ENCODE measurements around the gene ATXN2L. TPM values are rescaled to one million over a fixed set of nuclear protein-coding genes. Genes with fewer than 3 reads are reported as not detected.

The ATXN2L gene
- total and polyA plus RNA-seq, 2 of the 13 experiments (the other 11 are each of a cell fraction or from before 2014, with no cell fraction given) = 40.8 to 55.1 TPM

DNA sequence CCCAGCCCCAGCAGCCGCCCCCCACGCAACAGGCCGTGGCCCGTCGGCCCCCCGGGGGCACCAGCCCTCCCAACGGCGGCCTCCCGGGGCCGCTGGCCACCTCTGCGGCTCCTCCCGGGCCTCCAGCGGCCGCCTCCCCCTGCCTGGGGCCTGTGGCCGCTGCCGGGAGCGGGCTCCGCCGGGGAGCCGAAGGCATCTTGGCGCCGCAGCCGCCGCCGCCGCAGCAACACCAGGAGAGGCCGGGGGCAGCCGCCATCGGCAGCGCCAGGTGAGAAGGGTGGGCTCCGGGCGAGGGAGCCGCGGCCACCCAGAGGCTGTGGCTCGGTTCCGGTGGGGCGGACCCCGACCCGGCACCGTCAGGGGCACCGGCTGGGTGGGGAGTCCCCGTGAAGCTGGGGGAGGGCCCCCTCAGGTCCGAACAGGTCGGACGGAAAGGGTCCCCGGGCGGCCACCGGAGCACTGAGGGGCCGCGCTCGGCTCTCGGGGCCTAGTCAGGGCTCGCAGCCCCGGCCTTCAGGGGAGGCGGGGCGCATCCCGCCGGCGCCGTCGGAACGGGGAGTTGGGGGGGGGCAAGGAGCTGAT, 583 bp downstream of the ATXN2L start (continued):
- TF ChIP-seq ZNF775 (CRISPR knock-in tag; IDR thresholded peaks at IDR 0.05; ENCODE audit: borderline replicate concordance) (no peak), MBNL3 (CRISPR knock-in tag; conservative IDR thresholded peaks at IDR 0.05) (no peak), MBD4 (IDR thresholded peaks at IDR 0.05; ENCODE audit: borderline replicate concordance, low read length) (no peak), ZFX (CRISPR knock-in tag; IDR thresholded peaks at IDR 0.05; ENCODE audit: low read depth) (peak; percentile 81), ARNTL (CRISPR knock-in tag; IDR thresholded peaks at IDR 0.05) (0 out of 2 replicates have a peak, but pooled peaks have one; percentile 76), NFE2 (CRISPR knock-in tag; IDR thresholded peaks at IDR 0.05) (no peak), GZF1 (CRISPR knock-in tag; IDR thresholded peaks at IDR 0.05) (peak; percentile 49; the same call in 1 of the 2 replicates), ZNF138 (CRISPR knock-in tag; IDR thresholded peaks at IDR 0.05; ENCODE audit: low read depth) (peak; percentile 54), DPF2 (CRISPR knock-in tag; IDR thresholded peaks at IDR 0.05; ENCODE audit: borderline replicate concordance, low read depth) (no peak), MAFG (CRISPR knock-in tag; IDR thresholded peaks at IDR 0.05) (no peak), ZNF839 (CRISPR knock-in tag; IDR thresholded peaks at IDR 0.05; ENCODE audit: borderline replicate concordance) (no peak), ZNF746 (CRISPR knock-in tag; IDR thresholded peaks at IDR 0.05) (0 out of 2 replicates have a peak, but pooled peaks have one; percentile 66)
- TF ChIP-seq, protein P1, sequence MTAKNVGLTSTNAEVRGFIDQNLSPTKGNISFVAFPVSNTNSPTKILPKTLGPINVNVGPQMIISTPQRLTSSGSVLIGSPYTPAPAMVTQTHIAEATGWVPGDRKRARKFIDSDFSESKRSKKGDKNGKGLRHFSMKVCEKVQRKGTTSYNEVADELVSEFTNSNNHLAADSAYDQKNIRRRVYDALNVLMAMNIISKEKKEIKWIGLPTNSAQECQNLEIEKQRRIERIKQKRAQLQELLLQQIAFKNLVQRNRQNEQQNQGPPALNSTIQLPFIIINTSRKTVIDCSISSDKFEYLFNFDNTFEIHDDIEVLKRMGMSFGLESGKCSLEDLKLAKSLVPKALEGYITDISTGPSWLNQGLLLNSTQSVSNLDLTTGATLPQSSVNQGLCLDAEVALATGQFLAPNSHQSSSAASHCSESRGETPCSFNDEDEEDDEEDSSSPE (CRISPR knock-in tag; IDR thresholded peaks at IDR 0.05) = no peak
- TF ChIP-seq, protein P2, sequence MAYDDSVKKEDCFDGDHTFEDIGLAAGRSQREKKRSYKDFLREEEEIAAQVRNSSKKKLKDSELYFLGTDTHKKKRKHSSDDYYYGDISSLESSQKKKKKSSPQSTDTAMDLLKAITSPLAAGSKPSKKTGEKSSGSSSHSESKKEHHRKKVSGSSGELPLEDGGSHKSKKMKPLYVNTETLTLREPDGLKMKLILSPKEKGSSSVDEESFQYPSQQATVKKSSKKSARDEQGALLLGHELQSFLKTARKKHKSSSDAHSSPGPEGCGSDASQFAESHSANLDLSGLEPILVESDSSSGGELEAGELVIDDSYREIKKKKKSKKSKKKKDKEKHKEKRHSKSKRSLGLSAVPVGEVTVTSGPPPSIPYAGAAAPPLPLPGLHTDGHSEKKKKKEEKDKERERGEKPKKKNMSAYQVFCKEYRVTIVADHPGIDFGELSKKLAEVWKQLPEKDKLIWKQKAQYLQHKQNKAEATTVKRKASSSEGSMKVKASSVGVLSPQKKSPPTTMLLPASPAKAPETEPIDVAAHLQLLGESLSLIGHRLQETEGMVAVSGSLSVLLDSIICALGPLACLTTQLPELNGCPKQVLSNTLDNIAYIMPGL (CRISPR knock-in tag; IDR thresholded peaks at IDR 0.05; ENCODE audit: borderline replicate concordance in 1 of 2, low read depth in 1 of 2) = peak in 1 of 2 experiments; percentile 86; a peak in 3 of 4 replicates
- TF ChIP-seq, protein P3, sequence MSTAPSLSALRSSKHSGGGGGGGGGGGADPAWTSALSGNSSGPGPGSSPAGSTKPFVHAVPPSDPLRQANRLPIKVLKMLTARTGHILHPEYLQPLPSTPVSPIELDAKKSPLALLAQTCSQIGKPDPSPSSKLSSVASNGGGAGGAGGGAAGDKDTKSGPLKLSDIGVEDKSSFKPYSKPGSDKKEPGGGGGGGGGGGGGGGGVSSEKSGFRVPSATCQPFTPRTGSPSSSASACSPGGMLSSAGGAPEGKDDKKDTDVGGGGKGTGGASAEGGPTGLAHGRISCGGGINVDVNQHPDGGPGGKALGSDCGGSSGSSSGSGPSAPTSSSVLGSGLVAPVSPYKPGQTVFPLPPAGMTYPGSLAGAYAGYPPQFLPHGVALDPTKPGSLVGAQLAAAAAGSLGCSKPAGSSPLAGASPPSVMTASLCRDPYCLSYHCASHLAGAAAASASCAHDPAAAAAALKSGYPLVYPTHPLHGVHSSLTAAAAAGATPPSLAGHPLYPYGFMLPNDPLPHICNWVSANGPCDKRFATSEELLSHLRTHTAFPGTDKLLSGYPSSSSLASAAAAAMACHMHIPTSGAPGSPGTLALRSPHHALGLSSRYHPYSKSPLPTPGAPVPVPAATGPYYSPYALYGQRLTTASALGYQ (CRISPR knock-in tag; IDR thresholded peaks at IDR 0.05) = no peak
- TF ChIP-seq, protein P4, sequence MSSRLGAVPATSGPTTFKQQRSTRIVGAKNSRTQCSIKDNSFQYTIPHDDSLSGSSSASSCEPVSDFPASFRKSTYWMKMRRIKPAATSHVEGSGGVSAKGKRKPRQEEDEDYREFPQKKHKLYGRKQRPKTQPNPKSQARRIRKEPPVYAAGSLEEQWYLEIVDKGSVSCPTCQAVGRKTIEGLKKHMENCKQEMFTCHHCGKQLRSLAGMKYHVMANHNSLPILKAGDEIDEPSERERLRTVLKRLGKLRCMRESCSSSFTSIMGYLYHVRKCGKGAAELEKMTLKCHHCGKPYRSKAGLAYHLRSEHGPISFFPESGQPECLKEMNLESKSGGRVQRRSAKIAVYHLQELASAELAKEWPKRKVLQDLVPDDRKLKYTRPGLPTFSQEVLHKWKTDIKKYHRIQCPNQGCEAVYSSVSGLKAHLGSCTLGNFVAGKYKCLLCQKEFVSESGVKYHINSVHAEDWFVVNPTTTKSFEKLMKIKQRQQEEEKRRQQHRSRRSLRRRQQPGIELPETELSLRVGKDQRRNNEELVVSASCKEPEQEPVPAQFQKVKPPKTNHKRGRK (CRISPR knock-in tag; IDR thresholded peaks at IDR 0.05) = no peak
- TF ChIP-seq, protein P5, sequence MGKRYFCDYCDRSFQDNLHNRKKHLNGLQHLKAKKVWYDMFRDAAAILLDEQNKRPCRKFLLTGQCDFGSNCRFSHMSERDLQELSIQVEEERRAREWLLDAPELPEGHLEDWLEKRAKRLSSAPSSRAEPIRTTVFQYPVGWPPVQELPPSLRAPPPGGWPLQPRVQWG (CRISPR knock-in tag; IDR thresholded peaks at IDR 0.05; ENCODE audit: borderline replicate concordance, low read depth) = no peak
- TF ChIP-seq, protein P6, sequence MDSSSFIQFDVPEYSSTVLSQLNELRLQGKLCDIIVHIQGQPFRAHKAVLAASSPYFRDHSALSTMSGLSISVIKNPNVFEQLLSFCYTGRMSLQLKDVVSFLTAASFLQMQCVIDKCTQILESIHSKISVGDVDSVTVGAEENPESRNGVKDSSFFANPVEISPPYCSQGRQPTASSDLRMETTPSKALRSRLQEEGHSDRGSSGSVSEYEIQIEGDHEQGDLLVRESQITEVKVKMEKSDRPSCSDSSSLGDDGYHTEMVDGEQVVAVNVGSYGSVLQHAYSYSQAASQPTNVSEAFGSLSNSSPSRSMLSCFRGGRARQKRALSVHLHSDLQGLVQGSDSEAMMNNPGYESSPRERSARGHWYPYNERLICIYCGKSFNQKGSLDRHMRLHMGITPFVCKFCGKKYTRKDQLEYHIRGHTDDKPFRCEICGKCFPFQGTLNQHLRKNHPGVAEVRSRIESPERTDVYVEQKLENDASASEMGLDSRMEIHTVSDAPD (CRISPR knock-in tag; IDR thresholded peaks at IDR 0.05) = no peak
- TF ChIP-seq, protein P7, sequence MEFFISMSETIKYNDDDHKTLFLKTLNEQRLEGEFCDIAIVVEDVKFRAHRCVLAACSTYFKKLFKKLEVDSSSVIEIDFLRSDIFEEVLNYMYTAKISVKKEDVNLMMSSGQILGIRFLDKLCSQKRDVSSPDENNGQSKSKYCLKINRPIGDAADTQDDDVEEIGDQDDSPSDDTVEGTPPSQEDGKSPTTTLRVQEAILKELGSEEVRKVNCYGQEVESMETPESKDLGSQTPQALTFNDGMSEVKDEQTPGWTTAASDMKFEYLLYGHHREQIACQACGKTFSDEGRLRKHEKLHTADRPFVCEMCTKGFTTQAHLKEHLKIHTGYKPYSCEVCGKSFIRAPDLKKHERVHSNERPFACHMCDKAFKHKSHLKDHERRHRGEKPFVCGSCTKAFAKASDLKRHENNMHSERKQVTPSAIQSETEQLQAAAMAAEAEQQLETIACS (CRISPR knock-in tag; IDR thresholded peaks at IDR 0.05) = no peak
